Activated T-helper 1 cell treated with Interleukin-2 at 50 U/mL for 16 hours (primary cell): Measurements from ENCODE around the gene FAM118A.
"Not testable (repeated sequence)": the region's sequence is repeated elsewhere in the genome, so short reads cannot be mapped to it uniquely, and the experiment has no call there.

ENCODE experiments used
- DNase-seq: peaks from one replicate; pipeline ENCODE4 v3.0.0-alpha.2; 2020; ENCODE audit warnings: low read depth

The FAM118A gene

DNA sequence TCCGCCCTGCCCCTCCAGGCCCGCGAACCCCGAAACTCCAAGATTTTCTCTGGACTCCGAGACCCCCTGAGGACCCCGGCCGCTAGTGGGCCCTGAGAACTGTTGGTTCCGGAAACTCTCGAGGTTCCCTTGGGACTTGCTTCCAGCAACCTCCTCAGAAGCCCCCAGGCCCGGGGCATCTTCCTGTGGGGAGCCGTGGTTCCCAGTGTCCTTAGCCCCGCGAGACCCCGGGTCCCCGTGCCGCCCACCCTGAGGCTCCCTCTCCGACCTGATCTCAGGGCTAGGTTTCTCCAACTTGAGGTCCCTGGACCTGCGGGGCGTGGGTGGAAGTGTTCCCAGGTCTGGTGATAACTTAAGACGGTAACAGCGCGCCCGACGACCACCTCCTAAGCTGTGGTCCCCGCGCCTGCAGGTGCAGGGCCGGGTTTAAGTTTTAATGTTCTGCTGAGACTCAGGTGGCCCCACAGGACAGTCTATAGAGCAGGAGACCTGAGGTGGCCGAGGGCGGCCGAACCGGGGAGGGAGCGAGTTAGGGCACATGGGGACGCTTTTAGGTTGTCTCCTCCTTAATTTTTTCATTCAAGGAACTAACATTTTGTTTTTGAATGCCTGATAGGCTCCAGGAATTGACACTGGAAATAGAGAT, 720 bp downstream of the FAM118A start:
- DNase-seq: no peak

DNA sequence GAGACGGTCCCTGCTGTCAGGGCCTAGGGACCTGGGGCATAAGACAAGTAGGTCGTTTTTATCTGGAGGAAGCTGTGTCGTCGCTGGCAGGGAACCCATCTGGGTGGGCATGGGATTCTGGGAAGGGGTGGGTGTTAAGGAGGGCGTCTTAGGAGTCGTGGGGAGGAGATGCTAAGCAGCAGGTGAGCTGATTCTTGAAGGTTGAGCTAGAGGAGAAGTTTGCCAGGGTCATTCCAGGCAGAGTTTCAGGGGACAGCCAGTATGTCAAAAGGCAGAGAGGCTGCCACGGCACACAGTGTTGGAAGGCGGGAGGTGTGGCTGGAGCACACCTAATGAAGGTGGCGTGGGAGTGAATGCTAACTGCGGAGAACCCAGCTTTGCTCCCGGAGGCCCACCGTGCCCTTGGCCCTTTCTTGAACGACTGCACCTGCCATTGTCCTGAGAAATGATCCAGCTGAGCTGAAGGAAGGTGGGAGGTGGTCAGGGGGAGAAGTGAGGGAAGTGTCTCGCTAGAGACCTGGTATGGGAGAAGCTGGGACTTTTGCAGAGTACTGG, 1.3 kb downstream of the FAM118A start:
- no peak for DNase-seq

DNA sequence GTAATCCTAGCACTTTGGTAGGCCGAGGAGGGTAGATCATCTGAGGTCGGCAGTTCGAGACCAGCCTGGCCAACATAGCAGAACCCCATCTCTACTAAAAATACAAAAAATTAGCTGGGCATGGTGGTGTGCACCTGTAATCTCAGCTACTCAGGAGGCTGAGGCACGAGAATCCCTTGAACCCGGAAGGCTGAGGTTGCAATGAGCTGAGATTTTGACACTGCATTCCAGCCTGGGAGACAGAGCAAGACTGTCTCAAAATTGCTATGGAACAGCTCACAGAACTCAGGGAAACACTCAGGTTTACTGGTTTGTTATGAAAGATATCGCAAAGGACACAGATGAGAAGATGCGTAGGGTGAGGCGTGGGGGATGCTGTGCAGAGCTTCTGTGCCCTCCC, 2.7 kb downstream of the FAM118A start:
- no peak for DNase-seq

DNA sequence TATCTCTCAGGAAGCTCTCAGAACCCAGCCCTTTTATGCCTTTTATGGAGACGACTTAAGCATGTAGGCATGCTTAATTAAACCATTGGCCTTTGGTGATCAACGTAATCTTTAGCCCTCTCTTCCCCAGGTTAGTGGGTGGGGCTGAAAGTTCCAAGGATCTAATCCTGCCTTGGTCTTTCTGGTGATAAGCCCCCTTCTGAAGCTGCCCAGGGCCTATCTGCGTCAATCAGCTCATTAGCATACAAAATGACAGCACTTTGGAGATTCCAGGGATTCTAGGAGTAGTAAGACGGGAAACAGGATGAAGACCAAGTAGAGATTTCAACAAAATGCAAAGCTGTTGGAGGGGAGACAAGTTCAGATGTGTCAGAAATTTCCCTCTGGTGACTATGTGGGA, 3.1 kb downstream of the FAM118A start:
- no peak for DNase-seq

DNA sequence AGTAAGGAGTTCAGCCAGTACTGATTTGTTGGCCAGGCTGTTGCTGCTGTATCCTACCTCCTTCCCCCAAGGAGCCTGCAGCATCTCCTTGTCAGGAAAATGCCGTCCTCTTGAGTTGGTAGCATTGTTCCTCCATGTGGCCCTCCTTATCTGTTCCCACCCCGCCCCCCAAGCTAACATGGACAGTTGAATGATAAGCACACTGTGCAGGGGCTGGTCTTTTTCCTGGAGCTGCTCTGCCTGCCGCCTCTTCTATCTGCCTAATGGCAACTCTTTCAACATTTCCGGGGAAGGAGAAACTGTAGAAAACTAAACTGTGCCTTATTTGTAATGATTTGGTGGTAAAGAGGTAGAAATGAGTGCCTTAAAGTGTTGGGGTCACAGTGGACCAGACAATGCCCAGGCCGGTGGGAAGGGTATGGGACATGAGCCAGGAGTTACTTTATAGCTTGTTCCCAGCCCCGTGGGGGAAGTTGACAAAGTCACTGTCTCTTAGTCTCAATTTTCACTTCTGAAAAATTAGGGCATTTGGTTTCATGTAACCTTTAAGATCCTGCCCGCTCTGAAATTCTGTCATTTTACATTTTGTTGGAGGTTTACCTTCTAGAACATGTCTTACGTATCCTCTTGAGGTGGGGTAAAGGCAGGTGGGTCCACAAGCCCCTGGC, 4.5 kb downstream of the FAM118A start:
- DNase-seq: no peak

DNA sequence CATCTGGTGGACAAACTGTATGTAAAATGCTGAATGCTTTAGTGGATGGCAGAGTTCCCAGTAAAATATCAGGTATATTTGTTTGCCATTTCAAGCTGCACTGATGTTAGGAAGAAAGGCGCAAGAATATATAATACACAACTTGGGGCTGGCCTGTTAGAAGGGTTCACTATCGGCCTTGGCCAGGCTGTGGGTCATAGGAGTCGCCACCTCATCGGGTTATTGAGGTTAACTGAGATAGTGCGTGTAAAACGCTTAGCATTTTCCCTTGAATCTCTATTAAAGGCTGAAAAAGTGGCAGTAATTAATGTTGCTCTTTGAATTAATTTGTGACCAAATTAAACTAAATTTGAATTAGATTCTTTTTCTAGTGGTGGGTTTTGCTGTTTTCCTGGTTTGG, 5.1 kb downstream of the FAM118A start:
- DNase-seq: no peak

DNA sequence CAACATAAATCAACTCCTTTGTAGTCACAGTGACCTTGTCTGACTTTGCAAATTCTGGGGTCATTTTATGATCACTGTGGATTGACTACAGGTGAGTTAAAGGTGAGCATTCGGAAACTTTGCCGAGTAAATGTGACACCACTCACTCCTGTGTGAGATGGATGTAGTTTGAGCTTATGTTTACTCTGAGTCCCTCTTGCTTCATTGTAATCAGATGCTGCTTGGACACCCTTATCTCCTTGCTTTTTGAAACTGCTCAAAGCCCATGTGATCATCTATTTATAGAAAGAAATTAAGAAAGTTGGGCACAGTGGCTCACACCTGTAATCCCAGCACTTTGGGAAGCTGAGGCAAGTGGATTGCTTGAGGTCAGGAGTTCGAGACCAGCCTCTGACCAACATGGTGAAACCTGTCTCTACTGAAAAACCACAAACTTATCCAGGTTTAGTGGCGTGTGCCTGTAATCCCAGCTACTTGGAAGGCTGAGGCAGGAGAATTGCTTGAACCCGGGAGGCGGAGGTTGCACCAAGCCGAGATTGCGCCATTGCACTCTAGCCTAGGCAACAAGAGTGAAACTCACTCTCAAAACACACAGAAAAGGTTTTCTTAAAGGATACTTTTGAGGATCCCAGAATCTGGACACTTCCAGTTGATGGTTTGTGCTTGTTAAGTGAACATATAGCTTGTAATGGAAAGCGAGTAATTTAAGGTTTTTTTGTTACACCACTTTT, 7.2 kb downstream of the FAM118A start:
- no peak for DNase-seq

DNA sequence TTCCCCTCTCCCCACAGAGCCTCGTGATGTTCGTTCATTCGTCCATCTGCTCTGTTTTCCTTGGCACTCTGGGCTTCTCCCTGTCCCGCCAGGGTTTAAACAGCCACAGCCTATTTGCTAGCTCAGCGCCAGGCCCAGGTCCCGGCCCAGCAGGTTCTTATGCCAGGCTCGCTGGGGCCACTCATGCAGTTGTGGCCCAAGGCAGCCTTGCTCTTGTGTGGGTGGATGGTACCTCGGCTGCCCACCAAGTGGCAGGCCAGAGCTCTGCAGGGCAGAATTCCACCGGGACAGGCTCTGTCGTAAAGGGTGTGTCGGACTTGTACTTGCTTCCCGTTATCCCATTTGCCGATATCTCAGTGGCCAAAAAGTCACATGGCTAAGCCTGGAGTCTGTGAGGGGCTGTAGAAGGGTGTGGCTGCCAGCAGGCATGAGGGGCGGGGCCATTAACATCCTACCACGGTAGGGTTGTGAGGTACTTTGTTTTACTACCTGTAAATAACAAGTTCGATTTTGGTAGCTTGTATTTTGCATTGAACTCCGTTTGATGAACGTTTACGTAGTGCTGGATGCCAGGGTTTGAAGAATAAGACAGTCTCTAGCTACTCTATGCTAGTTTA, 7.9 kb downstream of the FAM118A start:
- no peak for DNase-seq

DNA sequence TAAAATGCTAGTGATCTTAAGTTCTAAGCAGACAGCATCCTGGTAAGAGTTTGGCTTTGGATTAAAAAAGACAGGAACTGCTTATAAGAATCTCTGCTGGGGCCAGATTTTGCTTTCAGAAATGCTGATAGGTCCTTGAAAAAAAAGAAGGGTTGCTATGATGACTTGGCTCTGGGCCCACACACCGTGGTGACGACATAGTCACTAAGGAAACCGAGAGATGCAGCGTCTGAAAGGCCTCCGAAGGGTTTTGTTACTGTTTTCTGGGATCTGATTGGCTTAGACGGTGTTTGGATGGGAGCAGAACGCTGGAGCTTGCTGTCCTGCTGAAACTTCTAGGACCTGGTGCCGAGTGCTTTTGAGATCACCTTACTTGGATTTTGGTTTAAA, 8.4 kb downstream of the FAM118A start:
- peak; percentile 74 for DNase-seq

DNA sequence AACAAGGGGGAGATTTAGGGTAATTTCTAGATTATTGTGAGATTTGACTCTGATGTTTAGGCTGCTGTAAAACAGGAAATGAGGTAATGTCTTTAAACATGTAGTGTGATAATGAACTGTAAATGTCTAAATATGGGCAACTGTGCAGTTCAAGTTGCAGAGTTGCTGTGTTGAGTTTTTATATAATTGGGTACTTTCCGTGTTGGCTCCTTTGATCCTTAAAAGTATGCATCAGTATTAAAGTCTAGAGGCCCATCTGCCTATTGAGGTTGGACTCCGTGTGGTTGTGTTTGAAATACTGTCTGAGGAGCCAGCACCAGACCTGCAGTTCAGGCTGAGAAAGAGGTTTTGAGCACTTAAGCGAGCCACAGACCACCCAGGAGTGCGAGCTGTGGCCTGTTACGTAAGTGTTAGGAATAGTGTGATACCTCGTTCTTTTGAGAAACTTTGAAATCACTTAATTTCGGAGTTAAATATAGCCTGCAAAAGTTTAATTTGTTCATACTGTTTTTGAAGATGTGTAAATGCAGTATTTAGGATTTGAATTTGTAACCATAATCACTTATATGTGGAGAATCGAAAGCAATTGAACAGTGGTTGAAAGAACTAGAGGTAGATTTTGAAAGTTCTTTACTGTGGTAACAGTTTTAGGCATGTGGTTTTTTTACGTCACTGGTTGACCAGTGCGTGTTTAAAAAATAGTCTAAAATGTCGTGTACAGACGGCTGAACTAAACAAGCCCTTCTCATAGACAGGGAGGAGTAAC, 9.0 kb downstream of the FAM118A start:
- no peak for DNase-seq

DNA sequence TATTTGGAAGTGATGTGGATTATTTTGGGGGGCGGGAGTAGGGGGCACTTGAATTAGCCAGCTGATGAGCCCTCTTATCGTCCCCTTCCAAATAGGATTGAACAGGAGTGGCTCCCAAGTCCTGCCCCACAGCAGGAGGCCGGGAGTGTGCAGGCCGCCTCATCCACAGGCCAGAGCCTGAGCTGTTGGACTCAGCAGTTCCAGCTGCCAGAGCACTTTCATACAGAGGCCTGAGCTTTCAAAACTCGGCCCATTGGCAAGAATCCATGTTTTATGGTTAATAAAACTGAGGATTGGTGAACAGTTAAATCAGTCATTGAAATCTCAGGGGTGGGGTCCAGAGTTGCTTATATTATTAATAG, 9.6 kb downstream of the FAM118A start:
- DNase-seq: no peak

DNA sequence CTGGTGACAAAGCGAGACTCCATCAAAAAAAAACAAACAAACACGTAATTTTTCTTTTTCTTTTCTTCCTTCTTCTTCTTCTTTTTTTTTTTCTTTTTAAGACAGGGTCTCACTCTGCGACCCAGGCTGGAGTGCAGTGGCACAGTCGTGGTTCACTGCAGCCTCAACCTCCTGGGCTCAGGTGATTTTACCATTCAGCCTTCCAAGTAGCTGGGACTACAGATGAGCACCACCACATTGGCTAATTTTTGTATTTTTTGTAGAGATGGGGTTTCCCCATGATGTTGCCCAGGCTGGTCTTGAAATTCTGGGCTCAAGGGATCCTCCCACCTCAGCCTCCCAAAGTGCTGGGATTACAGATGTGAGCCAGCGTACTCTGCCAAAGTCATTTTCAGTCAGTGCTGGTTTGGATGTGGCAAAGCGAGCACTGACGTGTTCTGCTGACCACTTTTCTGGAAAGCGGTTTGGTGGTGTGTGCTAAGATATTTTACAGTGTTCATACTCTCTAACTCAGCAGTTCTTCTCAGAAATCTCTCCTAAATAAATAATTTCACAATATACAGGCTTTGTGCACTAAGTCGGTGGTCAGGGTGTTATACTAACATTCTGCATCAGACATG, 10.7 kb downstream of the FAM118A start:
- no peak for DNase-seq

DNA sequence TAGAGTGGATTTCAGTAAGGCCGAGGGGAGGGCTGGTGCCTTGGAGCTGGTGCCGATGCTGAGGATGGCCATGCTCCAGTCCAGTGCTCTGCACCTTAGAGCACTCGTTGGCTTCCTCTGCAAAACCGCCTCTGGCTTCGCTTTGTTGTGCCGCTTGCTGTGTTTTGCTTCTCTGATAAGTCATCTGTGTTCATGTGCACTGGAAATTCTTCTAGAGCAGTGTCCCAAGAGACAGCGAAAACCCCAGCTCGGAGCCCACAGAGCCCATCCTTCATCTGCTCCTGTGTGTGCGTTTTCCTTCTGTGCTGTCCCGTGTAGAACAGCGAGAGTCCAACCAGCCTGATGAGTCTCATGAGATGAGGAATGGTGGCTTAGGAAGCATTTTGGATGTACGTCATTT, 12.1 kb downstream of the FAM118A start:
- no peak for DNase-seq

DNA sequence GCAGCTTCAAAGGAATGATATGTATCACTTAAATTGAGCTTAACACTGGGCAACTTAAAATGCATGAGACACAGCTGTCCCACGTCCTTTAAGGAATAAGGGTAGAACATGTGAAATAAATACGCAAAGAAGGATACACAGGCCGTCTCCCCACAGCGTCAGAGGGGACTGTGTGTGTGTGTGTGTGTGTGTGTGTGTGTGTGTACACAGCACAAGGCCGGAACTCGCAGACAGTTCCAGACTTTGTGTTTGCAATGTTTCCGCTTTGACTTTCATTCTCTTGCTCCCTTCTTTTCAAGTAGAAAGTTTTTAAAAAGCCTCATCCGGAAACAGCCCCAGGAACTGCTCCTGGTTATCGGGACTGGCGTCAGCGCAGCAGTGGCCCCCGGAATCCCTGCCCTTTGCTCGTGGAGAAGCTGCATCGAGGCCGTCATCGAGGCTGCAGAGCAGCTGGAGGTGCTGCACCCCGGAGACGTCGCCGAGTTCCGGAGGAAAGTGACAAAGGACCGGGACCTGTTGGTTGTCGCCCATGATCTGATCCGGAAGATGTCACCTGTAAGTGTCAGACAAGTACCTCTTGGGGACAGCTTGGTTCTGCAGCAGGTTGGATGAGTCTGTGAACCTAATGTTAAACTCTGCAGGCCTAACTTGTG, 13.3 kb downstream of the FAM118A start:
- DNase-seq: no peak

DNA sequence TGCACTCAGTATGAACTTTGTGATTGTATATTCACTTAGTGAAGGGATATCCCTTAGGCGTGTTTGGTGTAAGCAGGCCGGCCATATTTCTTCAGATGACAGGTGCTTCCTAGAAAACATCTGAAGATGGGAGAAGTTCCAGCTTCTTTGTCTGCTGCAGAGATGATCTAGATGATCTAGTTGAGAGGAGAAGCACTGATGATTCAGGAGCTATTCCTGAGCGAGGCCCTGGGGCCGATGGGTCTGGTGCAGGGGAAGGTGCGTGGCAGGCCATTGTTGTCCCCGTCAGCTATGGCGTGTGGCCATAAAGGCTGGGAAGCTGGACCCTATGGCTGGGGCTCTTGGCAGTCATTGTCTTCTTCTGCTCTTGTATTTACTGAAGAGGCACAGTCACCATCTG, 14.0 kb downstream of the FAM118A start:
- no peak for DNase-seq

DNA sequence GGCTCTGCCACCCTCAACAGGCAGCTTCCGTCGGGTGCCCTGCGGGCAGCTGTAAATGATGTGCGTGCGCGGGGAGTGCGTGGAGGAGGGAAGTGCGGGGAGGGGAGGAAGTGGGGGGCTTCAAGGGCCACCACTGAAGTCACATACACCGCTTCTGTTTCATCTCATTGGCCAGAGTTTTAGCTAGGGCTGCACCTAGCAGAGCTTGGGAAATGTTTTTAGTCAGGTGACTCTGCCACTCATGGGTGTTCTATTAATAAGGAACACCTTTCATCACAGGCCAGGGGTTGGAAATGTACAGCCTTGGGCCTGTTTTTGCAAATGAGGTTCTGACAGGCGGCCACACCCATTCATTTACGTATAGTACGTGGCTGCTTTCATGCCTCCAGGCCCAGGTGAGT, 14.6 kb downstream of the FAM118A start:
- no peak for DNase-seq

DNA sequence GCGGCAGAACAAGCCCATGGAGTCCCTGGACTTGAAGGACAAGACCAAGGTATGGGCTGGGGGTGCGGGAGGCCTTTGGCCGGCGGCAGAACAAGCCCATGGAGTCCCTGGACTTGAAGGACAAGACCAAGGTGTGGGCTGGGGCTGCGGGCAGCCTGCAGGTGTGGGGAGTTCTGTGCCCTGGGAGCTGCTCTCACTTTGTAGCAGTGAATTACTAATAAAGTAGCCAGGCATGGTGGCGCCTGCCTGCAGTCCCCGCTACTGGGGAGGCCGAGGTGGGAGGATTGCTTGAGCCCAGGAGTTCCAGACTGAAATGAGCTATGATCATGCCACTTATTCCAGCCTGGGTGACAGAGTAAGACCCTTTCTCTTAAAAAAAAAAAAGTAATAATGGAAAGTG, 18.5 kb downstream of the FAM118A start:
- not testable (repeated sequence) for DNase-seq

DNA sequence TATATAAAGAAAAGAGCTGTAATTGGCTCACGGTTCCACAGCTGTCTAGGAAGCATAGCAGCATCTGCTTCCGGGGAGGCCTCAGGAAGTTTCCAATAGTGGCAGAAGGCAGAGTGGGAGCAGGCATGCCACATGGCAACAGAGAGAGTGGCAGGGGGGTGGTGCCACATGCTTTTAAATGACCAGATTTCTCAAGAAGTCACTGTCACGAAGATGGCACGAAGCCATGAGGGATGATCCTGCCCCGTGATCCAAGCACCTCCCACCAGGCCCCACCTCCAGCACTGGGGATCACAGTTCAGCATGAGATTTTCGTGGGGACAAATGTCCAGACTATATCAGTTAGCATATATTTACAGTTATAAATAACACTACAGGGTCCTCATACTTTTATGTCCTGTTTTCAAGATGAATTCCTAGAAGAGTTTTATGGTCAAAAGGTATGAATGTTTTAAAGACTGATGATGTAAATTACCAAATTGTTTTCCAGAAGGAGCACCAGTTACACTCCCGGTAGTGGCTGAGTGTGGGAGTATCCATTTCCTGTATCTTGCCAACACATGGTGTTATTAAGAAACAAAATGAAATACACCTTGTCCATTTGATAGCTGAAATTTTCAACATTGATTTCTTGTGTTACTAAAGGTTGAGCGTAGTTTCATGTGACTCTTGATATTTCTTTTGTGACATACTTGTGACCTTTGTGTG, 19.2 kb downstream of the FAM118A start:
- DNase-seq: no peak

DNA sequence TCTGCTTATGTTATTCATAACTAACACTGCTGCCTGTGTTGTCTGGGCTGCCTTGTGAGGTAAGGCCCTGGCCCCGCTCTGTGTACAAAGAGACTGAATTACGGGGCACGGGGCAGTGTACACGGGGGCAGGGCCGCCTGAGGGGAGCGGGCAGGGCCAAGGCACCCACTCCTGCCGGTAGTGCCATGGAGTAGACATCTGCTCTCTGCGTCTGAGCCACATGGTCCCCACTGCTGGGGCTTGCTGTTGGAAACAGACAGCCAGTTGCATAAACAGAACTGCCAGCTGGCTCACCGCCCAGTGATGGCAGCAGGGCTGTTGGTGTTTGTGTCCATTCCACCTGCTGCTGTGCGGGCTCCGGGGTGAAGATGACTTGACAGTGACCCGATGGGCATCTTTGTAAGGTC, 19.8 kb downstream of the FAM118A start:
- DNase-seq: no peak

DNA sequence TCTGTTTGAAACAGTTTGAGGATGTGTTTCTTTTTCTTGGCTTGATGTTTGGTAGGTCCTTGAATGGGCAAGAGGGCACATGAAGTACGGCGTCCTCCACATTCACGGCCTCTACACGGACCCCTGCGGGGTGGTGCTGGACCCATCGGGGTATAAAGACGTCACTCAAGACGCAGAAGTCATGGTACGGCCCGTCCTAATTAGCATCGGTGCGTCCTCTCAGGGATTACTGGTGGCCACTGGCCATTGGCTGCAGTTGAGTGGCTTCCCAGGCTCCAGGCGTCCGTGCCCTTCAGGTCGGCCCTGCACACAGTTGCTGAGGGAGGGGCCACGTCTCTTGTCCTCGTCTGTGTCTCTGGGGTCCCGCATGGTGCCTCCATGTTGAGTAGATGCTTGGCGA, 20.8 kb downstream of the FAM118A start:
- no peak for DNase-seq
